NCI-H226 (cell line): Measurements from ENCODE around the gene KATNA1.
"Not testable (repeated sequence)": the region's sequence is repeated elsewhere in the genome, so short reads cannot be mapped to it uniquely, and the experiment has no call there.

ENCODE experiments used
- DNase-seq: peaks from one replicate; pipeline ENCODE4 v3.0.0-alpha.2; 2015

The KATNA1 gene

GRCh38 chr6:149648148-149649145 lies at the start of gene KATNA1:
KATNA1 (minus strand) TSS chr6:149648714; CDS start chr6:149638547, 10,167 bp downstream.
- peak; percentile 78 for DNase-seq

- DNase-seq: no peak
These were observed 49.7 kb upstream of the KATNA1 start for GRCh38 chr6:149698175-149698574.

- peak; percentile 93 for DNase-seq
These were observed 48.4 kb upstream of the KATNA1 start for GRCh38 chr6:149696901-149697300.

GRCh38 chr6:149694921-149695320 lies 46.4 kb upstream of the KATNA1 start:
- no peak for DNase-seq

GRCh38 chr6:149691201-149691600 lies 42.7 kb upstream of the KATNA1 start:
- DNase-seq: no peak

- DNase-seq: no peak
These were observed 37.7 kb upstream of the KATNA1 start for GRCh38 chr6:149686230-149686629.

- DNase-seq: no peak
These were observed 34.8 kb upstream of the KATNA1 start for GRCh38 chr6:149683256-149683859.

GRCh38 chr6:149681845-149682244 lies 33.3 kb upstream of the KATNA1 start:
- not testable (repeated sequence) for DNase-seq

GRCh38 chr6:149681209-149681608 lies 32.7 kb upstream of the KATNA1 start:
- no peak for DNase-seq

- no peak for DNase-seq
These were observed 32.0 kb upstream of the KATNA1 start for GRCh38 chr6:149680503-149680902.

- not testable (repeated sequence) for DNase-seq
These were observed 23.8 kb upstream of the KATNA1 start for GRCh38 chr6:149672265-149672664.

GRCh38 chr6:149660028-149660427 lies 11.5 kb upstream of the KATNA1 start:
- no peak for DNase-seq

- DNase-seq: no peak
These were observed 8.9 kb upstream of the KATNA1 start for GRCh38 chr6:149657441-149657840.

- DNase-seq: no peak
These were observed 2.5 kb upstream of the KATNA1 start for GRCh38 chr6:149651056-149651455.

GRCh38 chr6:149646599-149646998 lies 1.9 kb downstream of the KATNA1 start:
- DNase-seq: no peak

GRCh38 chr6:149642829-149643580 lies 5.5 kb downstream of the KATNA1 start:
- peak; percentile 38 for DNase-seq

GRCh38 chr6:149636124-149636523 lies 12.4 kb downstream of the KATNA1 start:
- peak; percentile 50 for DNase-seq

- DNase-seq: no peak
These were observed 14.2 kb downstream of the KATNA1 start for GRCh38 chr6:149634315-149634714.

GRCh38 chr6:149628875-149629510 lies 19.5 kb downstream of the KATNA1 start:
- DNase-seq: no peak

GRCh38 chr6:149627672-149628071 lies 20.8 kb downstream of the KATNA1 start:
- no peak for DNase-seq

GRCh38 chr6:149615805-149616204 lies 32.7 kb downstream of the KATNA1 start:
- no peak for DNase-seq

GRCh38 chr6:149614337-149614736 lies 34.2 kb downstream of the KATNA1 start:
- no peak for DNase-seq
